Measurements from ENCODE around the gene PDCL2.
A peak's percentile ranks its signal among the peaks of the same experiment; 100 is the strongest.

Gene PDCL2

DNA sequence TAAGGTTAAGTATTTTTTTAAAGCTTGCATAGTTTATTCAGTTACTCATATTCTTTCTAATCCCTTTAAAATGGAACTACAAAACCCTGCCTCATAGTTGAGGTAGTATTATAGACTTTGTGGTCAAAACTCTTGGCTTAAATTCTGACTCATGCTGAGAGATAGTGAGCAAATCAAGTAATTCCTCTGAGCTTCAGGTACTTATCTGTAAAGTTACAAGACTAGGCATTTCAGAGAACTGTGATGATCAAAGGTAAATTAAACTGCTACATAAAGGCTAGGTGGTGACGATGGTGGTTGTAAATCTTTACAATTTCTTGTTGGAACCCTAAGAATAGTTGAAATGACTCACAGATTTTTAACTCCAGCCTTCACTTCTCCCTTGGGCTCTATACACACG lies 42.2 kb downstream of the PDCL2 start:
- H3K4me3 ChIP-seq (ENCODE audit: control insufficient read depth, low read depth, low read length) = no peak overlapping the region
- peak; percentile 82 for DNase-seq (ENCODE audit: low read depth)
- no peak for TF ChIP-seq CTCF (conservative IDR thresholded peaks at IDR 0.05; ENCODE audit: control insufficient read depth, insufficient read depth, low read depth, low read length)

DNA sequence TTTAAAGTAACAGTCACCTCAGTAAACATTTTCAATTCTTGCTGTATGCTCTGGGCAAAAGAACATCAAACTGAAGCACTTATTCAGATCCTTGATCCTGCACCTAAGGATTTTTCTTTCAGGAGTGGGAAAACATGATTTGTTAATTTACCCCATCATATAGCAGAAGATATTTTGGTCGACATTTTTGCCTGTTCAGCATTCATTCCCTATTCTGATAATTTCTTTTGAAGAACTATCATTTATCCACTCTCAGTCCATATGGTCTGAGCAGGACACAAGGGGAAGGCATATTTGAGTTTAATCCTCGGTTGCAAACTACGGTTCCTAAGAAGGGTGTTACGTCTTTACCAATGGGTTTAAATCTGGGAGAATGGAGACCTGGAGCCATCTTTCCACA lies 44.1 kb downstream of the PDCL2 start:
- no peak for TF ChIP-seq CTCF (conservative IDR thresholded peaks at IDR 0.05; ENCODE audit: control insufficient read depth, insufficient read depth, low read depth, low read length)
- peak overlapping the region; percentile 75 for H3K4me3 ChIP-seq (ENCODE audit: control insufficient read depth, low read depth, low read length)

DNA sequence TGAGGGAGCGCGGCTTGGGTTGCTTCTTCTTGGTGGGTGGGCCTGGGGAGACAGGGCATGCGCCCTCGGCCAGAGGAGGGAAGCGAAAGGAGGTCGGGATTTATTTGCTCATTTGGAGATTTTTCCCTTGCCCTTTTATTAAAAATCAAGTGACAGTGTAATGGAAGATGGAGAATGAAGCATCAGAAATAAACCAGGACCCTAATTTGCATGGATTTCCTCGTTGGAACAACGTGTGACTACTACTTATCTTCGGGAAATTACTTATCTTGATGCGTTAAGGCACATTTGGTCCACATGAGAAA lies 44.6 kb downstream of the PDCL2 start:
- TF ChIP-seq CTCF (conservative IDR thresholded peaks at IDR 0.05; ENCODE audit: control insufficient read depth, insufficient read depth, low read depth, low read length) = no peak
- DNase-seq (ENCODE audit: low read depth) = no peak
- H3K4me3 ChIP-seq (ENCODE audit: control insufficient read depth, low read depth, low read length) = peak overlapping the region; percentile 75

More for the DNA sequence above, 44.1 kb downstream of the PDCL2 start:
- no peak for DNase-seq (ENCODE audit: low read depth)

GRCh38 chr4:55546756-55547465 lies 45.1 kb downstream of the PDCL2 start, which contains the start of gene CLOCK:
Gene CLOCK, minus strand, starts transcription at chr4:55546909. Its CDS starts 64,124 bp downstream, at chr4:55482785.
- no peak for TF ChIP-seq CTCF (conservative IDR thresholded peaks at IDR 0.05; ENCODE audit: control insufficient read depth, insufficient read depth, low read depth, low read length)
- DNase-seq (ENCODE audit: low read depth) = peak; percentile 80
- H3K4me3 ChIP-seq (ENCODE audit: control insufficient read depth, low read depth, low read length) = peak within 1 kb of the TSS; percentile 75

GRCh38 chr4:55546506-55546755 lies 45.6 kb downstream of the PDCL2 start:
- peak overlapping the region; percentile 75 for H3K4me3 ChIP-seq (ENCODE audit: control insufficient read depth, low read depth, low read length)
- TF ChIP-seq CTCF (conservative IDR thresholded peaks at IDR 0.05; ENCODE audit: control insufficient read depth, insufficient read depth, low read depth, low read length) = no peak
- no peak for DNase-seq (ENCODE audit: low read depth)

- TF ChIP-seq CTCF (conservative IDR thresholded peaks at IDR 0.05; ENCODE audit: control insufficient read depth, insufficient read depth, low read depth, low read length) = no peak
- DNase-seq (ENCODE audit: low read depth) = peak; percentile 63
These were observed 46.2 kb downstream of the PDCL2 start for GRCh38 chr4:55545641-55546505.

More at GRCh38 chr4:55545641-55546505, 46.2 kb downstream of the PDCL2 start:
- H3K4me3 ChIP-seq (ENCODE audit: control insufficient read depth, low read depth, low read length) = peak overlapping the region; percentile 75
